ENCODE measurements around the gene C11orf21. TPM values are rescaled to one million over a fixed set of nuclear protein-coding genes. Genes with fewer than 3 reads are reported as not detected.

The C11orf21 gene
- total RNA-seq, 1 donor from 2014 or later = 12.1 TPM

DNA sequence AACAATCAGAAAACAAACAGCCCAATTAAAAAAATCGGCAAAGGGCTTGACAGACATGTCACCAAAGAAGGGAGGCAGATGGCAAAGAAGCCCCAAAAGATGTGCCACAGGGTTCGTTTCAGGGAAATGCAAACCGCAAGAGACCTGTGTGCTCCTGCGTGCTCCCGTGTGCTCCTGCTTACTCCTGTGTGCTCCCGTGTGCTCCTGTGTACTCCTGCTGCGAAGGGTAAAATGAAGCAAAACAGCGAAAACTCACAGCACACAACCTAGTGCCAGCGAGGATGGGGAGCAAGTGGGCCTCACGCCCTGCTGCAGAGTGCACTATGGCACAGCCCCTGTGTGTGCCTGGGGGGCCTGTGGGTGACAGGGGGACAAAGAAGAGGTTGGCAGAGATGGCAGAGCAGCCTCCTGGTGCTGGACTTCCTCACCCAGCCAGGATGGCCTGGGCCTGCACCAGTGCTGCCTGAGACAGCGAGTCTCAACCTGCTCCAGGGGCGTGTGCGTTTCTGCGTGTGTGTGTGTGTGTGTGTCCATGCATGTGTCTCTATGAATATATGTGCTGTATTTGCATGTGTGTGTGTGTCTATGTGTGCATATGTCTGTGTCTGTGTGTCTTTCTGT, 45.3 kb downstream of the C11orf21 start:
- intact Hi-C loops (cut with DNase I) = no loop called here
- Histone ChIP-seq H3K27me3 (ENCODE audit: low read depth) (no peaks in the 10 kb centered on the region), H3K27ac (no peak overlapping the region), H3K9me3 (no peaks in the 10 kb centered on the region), H3K4me3 (no peak overlapping the region), H3K4me1 (no peaks in the 10 kb centered on the region), H3K36me3 (no peaks in the 10 kb centered on the region)
- ATAC-seq (no peak), DNase-seq (no peak)
- TF ChIP-seq, protein P1, sequence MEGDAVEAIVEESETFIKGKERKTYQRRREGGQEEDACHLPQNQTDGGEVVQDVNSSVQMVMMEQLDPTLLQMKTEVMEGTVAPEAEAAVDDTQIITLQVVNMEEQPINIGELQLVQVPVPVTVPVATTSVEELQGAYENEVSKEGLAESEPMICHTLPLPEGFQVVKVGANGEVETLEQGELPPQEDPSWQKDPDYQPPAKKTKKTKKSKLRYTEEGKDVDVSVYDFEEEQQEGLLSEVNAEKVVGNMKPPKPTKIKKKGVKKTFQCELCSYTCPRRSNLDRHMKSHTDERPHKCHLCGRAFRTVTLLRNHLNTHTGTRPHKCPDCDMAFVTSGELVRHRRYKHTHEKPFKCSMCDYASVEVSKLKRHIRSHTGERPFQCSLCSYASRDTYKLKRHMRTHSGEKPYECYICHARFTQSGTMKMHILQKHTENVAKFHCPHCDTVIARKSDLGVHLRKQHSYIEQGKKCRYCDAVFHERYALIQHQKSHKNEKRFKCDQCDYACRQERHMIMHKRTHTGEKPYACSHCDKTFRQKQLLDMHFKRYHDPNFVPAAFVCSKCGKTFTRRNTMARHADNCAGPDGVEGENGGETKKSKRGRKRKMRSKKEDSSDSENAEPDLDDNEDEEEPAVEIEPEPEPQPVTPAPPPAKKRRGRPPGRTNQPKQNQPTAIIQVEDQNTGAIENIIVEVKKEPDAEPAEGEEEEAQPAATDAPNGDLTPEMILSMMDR (IDR thresholded peaks at IDR 0.05) = no peak

DNA sequence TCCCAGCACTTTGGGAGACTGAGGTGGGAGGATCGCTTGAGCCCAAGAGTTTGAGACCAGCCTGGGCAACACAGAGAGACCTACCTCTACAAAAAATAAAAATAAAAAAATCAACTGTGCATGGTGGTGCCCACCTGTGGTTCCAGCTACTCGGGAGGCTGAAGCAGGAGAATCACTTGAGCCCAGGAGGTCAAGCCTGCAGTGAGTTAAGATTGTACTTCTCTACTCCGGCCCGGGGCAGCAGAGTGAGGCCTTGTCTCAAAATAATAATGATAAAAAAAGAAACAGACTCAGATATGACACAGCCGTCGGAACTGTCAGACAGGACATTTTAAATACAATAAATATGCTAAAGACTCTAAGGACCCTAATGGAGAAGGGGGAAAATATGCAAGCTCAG, 49.7 kb downstream of the C11orf21 start:
- Histone ChIP-seq H3K4me1 (no peaks in the 10 kb centered on the region), H3K36me3 (no peaks in the 10 kb centered on the region), H3K4me3 (no peak overlapping the region), H3K27ac (no peak overlapping the region), H3K9me3 (no peaks in the 10 kb centered on the region), H3K27me3 (ENCODE audit: low read depth) (no peaks in the 10 kb centered on the region)
- ATAC-seq = no peak
- no peak for DNase-seq
- TF ChIP-seq, protein P1 (IDR thresholded peaks at IDR 0.05) = no peak
- intact Hi-C loops (cut with DNase I) = no loop called here

DNA sequence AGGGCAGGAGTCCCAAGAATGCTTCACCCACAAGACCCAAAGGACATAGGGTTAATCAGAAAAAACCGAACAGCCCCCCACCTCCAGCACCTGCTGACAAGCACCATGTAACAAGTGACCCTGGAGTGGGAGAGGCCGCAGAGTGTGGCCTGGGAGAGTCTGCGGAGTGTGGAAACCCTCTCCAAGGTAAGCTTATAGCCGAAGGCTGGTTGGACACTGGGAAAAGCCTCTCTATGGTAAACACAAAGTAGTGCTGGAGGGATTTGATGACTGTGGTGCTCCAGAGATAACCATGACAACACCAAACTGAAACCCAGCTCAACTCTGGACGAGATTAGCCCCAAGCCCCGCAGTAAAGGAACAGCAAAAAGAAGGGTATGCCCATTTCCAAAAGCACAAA, 50.6 kb downstream of the C11orf21 start:
- H3K4me1 ChIP-seq = no peaks in the 10 kb centered on the region
- H3K4me3 ChIP-seq = no peak overlapping the region
- no peak for DNase-seq
- H3K9me3 ChIP-seq = no peaks in the 10 kb centered on the region
- TF ChIP-seq, protein P1 (IDR thresholded peaks at IDR 0.05) = no peak
- H3K36me3 ChIP-seq = no peaks in the 10 kb centered on the region
- no peak overlapping the region for H3K27ac ChIP-seq
- no peak for ATAC-seq
- intact Hi-C loops (cut with DNase I) = no loop called here
- H3K27me3 ChIP-seq (ENCODE audit: low read depth) = no peaks in the 10 kb centered on the region

DNA sequence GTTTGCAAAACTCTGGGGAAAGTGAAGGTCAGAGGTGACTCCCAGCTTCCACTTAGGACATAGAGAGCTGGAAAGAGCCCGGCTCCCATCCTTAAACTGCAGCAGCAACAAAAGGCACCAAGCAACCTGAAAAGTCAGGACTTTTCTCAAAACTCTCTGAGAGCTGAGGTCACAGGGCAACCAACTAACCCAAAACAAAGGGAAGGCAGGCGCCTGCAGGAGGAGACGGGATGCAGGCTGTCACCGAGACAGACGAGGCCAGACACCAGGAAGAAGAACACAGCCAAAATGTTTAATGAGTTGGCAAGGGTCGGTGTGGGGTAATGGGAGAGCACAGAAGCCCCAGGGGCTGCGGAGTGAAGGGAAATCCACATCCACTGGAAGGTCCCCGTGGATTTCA, 51.2 kb downstream of the C11orf21 start:
- no peaks in the 10 kb centered on the region for H3K36me3 ChIP-seq
- TF ChIP-seq, protein P1 (IDR thresholded peaks at IDR 0.05) = no peak
- no peak for DNase-seq
- no peaks in the 10 kb centered on the region for H3K4me1 ChIP-seq
- no peak overlapping the region for H3K27ac ChIP-seq
- no peak for ATAC-seq
- no peaks in the 10 kb centered on the region for H3K27me3 ChIP-seq (ENCODE audit: low read depth)
- intact Hi-C loops (cut with DNase I) = no loop called here
- no peaks in the 10 kb centered on the region for H3K9me3 ChIP-seq
- no peak overlapping the region for H3K4me3 ChIP-seq

DNA sequence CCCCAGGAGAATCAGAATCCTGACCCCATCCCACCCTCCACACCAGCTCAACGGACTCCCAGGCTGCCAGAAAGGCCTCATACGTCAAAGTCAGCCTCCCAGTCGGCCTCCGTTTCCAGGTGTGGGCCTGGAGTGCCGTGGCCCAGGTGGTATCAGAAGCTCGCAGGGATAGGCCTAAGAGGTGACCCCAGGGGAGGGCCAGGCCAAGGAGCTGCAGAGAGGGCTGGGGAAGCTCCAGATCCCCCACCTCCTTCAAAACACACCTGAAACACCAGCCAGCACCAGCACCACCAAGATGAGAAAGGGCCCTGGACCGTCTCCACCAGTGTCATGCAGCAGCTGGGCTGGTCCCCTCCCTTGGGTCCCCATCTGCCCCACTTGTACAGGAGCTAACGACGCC, 51.7 kb downstream of the C11orf21 start:
- TF ChIP-seq, protein P1 (IDR thresholded peaks at IDR 0.05) = no peak
- no peaks in the 10 kb centered on the region for H3K4me1 ChIP-seq
- ATAC-seq = no peak

More for the DNA sequence above, 51.7 kb downstream of the C11orf21 start:
- Histone ChIP-seq H3K27me3 (ENCODE audit: low read depth) (no peaks in the 10 kb centered on the region), H3K4me3 (no peak overlapping the region), H3K27ac (no peak overlapping the region), H3K36me3 (no peaks in the 10 kb centered on the region), H3K9me3 (no peaks in the 10 kb centered on the region)
- DNase-seq = no peak
- intact Hi-C loops (cut with DNase I) = no loop called here

All from lower lobe of right lung (tissue), 2 donors.